ENCODE results near the gene TMEM134. TPM values are rescaled to one million over a fixed set of nuclear protein-coding genes. Genes with fewer than 3 reads are reported as not detected.

The TMEM134 gene
- total RNA-seq, 1 experiment from 2014 or later = 52.2 TPM

DNA sequence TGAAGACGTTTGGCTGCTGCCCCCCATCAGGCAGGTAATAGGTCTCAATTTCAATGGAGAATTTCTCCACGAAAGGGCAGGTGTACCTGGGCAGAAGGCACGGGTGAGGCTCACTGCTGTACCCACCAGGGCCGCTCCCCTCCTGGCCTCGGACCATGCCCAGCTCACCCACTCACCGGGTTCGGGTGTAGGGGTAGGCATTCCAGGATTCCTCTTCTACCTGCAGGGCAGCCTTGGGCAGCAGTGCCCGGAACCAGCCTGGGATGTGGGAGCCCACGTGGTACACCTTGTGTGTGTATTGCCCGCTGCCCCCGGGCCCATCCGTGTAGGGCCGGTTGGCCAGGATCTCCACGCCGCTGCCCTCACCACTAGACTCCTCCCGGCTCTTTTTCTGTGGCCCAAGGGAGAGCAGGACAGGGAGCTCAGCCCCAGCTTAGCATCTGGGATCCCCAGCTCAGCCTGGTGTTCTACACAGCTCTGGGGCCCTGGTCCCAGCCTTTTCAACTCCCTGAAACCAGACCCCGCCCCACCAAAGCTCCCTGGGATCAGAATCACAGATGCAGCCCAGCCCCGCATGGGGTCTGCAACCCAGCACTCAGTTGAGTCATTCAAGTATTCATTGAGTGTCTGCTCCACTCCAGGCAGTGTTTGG is 33.4 kb upstream of the TMEM134 start:
- Mint-ChIP-seq H3K27ac (ENCODE audit: unreplicated experiment) (no peak overlapping the region), H3K27me3 (ENCODE audit: insufficient read depth, unreplicated experiment) (no peaks in the 10 kb centered on the region), H3K4me3 (ENCODE audit: unreplicated experiment) (peak overlapping the region; percentile 99), H3K36me3 (ENCODE audit: insufficient read depth, unreplicated experiment) (peaks cover 58% of the 10 kb centered on the region), H3K4me1 (ENCODE audit: low read depth, unreplicated experiment) (peaks cover 28% of the 10 kb centered on the region), H3K9me3 (ENCODE audit: unreplicated experiment) (no peaks in the 10 kb centered on the region)
- TF ChIP-seq, protein P1, sequence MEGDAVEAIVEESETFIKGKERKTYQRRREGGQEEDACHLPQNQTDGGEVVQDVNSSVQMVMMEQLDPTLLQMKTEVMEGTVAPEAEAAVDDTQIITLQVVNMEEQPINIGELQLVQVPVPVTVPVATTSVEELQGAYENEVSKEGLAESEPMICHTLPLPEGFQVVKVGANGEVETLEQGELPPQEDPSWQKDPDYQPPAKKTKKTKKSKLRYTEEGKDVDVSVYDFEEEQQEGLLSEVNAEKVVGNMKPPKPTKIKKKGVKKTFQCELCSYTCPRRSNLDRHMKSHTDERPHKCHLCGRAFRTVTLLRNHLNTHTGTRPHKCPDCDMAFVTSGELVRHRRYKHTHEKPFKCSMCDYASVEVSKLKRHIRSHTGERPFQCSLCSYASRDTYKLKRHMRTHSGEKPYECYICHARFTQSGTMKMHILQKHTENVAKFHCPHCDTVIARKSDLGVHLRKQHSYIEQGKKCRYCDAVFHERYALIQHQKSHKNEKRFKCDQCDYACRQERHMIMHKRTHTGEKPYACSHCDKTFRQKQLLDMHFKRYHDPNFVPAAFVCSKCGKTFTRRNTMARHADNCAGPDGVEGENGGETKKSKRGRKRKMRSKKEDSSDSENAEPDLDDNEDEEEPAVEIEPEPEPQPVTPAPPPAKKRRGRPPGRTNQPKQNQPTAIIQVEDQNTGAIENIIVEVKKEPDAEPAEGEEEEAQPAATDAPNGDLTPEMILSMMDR (IDR thresholded peaks at IDR 0.05; ENCODE audit: insufficient read depth in 1 of 2, low read depth in 1 of 2, low read length in 1 of 2, severe bottlenecking in 1 of 2, unreplicated experiment in 1 of 2) = no peak
- DNase-seq = peak in 1 of 2 experiments; percentile 44
- peaks cover 24% of the 10 kb centered on the region for H3K4me1 ChIP-seq
- BruUV-seq (replicated peaks) = no TSS peak
- ChIA-PET POLR2A (no interaction called here), CTCF (no interaction called here)
- H3K9me3 ChIP-seq = no peaks in the 10 kb centered on the region
- H3K4me3 ChIP-seq (ENCODE audit: low read depth, low read length) = no peak overlapping the region
- intact Hi-C loops (cut with micrococcal nuclease; ENCODE audit: unreplicated experiment) = loop anchor here (10.0 kb wide), 1 partner anchor 388 kb away; the partner anchor contains the start of gene KDM2A
- H3K27me3 ChIP-seq (replicated peaks; ENCODE audit: control insufficient read depth, insufficient read depth, low read length) = no peaks in the 10 kb centered on the region
- H3K36me3 ChIP-seq (ENCODE audit: control insufficient read depth, insufficient read depth, low read length) = peaks cover 3% of the 10 kb centered on the region; the same call in 1 of the 2 replicates

DNA sequence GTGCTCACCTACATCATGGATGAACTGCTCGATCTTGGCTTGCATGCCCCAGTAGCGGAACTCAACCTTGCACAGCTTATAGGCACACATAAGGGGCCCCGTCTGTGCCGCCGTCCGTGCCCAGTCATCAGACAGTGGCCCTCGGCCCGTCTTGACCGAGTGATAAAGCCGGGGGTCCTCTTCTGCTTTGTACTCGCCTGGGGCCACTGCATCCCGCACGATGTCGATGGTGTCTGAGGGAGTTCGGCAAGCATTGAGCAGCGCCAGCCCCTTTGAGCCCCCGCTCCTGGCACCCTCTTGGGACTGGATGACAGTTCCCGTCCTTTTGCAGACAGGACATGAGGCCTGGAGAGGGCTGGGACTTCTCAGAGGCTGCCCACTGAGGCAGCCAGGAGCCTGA is 32.8 kb upstream of the TMEM134 start:
- Mint-ChIP-seq H3K27me3 (ENCODE audit: insufficient read depth, unreplicated experiment) (no peaks in the 10 kb centered on the region), H3K27ac (ENCODE audit: unreplicated experiment) (no peak overlapping the region), H3K36me3 (ENCODE audit: insufficient read depth, unreplicated experiment) (peaks cover 58% of the 10 kb centered on the region), H3K4me3 (ENCODE audit: unreplicated experiment) (no peak overlapping the region), H3K9me3 (ENCODE audit: unreplicated experiment) (no peaks in the 10 kb centered on the region), H3K4me1 (ENCODE audit: low read depth, unreplicated experiment) (peaks cover 22% of the 10 kb centered on the region)
- no peaks in the 10 kb centered on the region for H3K9me3 ChIP-seq
- peaks cover 4% of the 10 kb centered on the region; the same call in 1 of the 2 replicates for H3K36me3 ChIP-seq (ENCODE audit: control insufficient read depth, insufficient read depth, low read length)
- TF ChIP-seq, protein P1 (IDR thresholded peaks at IDR 0.05; ENCODE audit: insufficient read depth in 1 of 2, low read depth in 1 of 2, low read length in 1 of 2, severe bottlenecking in 1 of 2, unreplicated experiment in 1 of 2) = no peak
- H3K4me3 ChIP-seq (ENCODE audit: low read depth, low read length) = no peak overlapping the region
- ChIA-PET POLR2A (no interaction called here), CTCF (no interaction called here)
- H3K4me1 ChIP-seq = peaks cover 18% of the 10 kb centered on the region
- intact Hi-C loops (cut with micrococcal nuclease; ENCODE audit: unreplicated experiment) = loop anchor here (10.0 kb wide), 1 partner anchor 387 kb away; the partner anchor contains the start of gene KDM2A
- BruUV-seq (replicated peaks) = no TSS peak
- no peaks in the 10 kb centered on the region for H3K27me3 ChIP-seq (replicated peaks; ENCODE audit: control insufficient read depth, insufficient read depth, low read length)
- peak in 1 of 2 experiments; percentile 38 for DNase-seq

DNA sequence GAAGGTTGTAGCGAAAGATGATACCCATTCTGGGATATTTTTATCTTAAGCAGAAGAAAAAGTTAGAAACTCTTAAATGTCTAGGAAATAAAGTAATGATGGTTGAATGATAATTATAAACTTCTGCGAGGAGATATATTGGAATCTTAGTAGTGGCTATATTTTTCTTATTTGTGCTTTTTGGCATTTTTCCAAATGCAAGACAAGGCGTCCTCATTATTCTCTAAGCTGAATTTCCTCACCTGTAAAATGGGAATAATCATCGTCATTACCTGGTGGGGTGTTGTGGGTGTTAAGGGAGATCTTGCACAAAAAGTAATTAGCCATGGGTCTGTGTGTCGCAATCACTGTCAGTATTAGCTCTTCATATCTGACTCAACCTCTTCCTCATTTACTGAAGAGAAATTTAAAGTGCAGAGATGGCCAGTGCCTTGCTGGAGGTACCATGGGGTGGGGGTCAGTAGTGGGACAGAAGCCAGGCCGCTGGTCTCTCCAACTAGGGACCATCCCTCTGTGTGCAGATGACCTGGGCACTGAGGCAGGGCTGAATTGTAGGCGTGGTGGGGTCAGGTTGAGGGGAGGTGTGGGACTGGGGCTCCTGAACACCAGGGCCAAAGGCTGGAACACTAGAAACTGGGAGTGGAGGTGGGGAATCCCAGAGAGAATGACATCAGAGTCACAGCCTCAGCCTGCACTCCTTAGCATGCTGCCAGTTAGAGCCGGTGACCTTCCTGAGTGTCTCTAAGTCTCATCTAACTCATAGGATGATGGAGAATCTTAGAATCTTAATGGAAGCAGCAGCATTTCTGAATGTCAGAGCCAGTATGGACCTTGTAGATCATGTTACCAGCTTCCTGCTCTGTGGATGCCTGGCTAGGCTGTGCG is 32.0 kb upstream of the TMEM134 start:
- DNase-seq = peak in 1 of 2 experiments; percentile 33
- H3K27ac Mint-ChIP-seq (ENCODE audit: unreplicated experiment) = no peak overlapping the region
- H3K4me1 ChIP-seq = peaks cover 11% of the 10 kb centered on the region
- CTCF ChIA-PET = no interaction called here
- no peaks in the 10 kb centered on the region for H3K27me3 ChIP-seq (replicated peaks; ENCODE audit: control insufficient read depth, insufficient read depth, low read length)
- no peaks in the 10 kb centered on the region for H3K27me3 Mint-ChIP-seq (ENCODE audit: insufficient read depth, unreplicated experiment)
- H3K4me1 Mint-ChIP-seq (ENCODE audit: low read depth, unreplicated experiment) = peaks cover 15% of the 10 kb centered on the region
- TF ChIP-seq, protein P1 (IDR thresholded peaks at IDR 0.05; ENCODE audit: insufficient read depth in 1 of 2, low read depth in 1 of 2, low read length in 1 of 2, severe bottlenecking in 1 of 2, unreplicated experiment in 1 of 2) = no peak
- H3K36me3 Mint-ChIP-seq (ENCODE audit: insufficient read depth, unreplicated experiment) = peaks cover 63% of the 10 kb centered on the region
- POLR2A ChIA-PET = no interaction called here
- H3K9me3 Mint-ChIP-seq (ENCODE audit: unreplicated experiment) = no peaks in the 10 kb centered on the region
- no TSS peak for BruUV-seq (replicated peaks)
- peaks cover 4% of the 10 kb centered on the region; the same call in 1 of the 2 replicates for H3K36me3 ChIP-seq (ENCODE audit: control insufficient read depth, insufficient read depth, low read length)
- no peak overlapping the region for H3K4me3 Mint-ChIP-seq (ENCODE audit: unreplicated experiment)
- no peak overlapping the region for H3K4me3 ChIP-seq (ENCODE audit: low read depth, low read length)
- intact Hi-C loops (cut with micrococcal nuclease; ENCODE audit: unreplicated experiment) = loop anchor here (10.0 kb wide), 1 partner anchor 386 kb away; the partner anchor contains the start of gene KDM2A
- no peaks in the 10 kb centered on the region for H3K9me3 ChIP-seq

Data from Caco-2 (cell line).